GM23248 (cell line): ENCODE data around the gene SYNGR1.

ENCODE experiments used
- EZH2 ChIP-seq: fragments of 200-600 bp; sonication (generic); IDR thresholded peaks from 2 replicates; pipeline ENCODE4 v1.6.1; 2018; ENCODE audit warnings: antibody characterized with exemption, mild to moderate bottlenecking; ENCODE audit not compliant: insufficient read depth, poor library complexity, severe bottlenecking
- EZH2phosphoT487 ChIP-seq: fragments of 200-600 bp; sonication (generic); IDR thresholded peaks from 2 replicates; pipeline ENCODE4 v1.6.1; 2018; ENCODE audit warnings: antibody characterized with exemption, moderate library complexity, mild to moderate bottlenecking, low read depth; ENCODE audit not compliant: insufficient read depth

DNA sequence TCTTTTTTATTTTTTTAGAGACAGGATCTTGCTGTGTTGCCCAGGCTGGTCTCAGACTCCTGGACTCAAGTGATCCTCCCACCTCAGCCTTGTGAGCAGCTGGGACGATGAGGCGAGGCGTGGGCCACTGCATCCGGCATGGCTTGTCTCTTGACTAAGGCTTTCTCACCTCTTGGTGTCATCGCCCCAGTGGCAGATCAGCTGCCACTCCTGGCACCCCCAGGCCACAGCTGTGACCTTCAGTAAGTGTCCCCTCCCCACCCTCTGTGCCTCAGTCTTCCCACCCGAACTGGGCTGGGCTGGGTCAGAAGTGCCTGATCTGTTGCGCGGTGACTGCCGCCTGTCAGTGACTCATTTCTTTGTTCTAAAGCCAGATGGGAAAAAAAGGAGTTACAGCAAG lies 3.6 kb downstream of the SYNGR1 start:
- TF ChIP-seq EZH2 (no peak), EZH2phosphoT487 (no peak)
